HG03342 (cell line): Measurements from ENCODE around the gene PELI2.

ENCODE experiments used
- ATAC-seq: cut with Tn5 transposase; IDR thresholded peaks from one replicate; pipeline ENCODE4 v1.9.1; 2021; ENCODE audit warnings: mild to moderate bottlenecking, moderate library complexity; ENCODE audit not compliant: unreplicated experiment

The PELI2 gene

GRCh38 chr14:56224691-56225681 lies 106.8 kb downstream of the PELI2 start:
- ATAC-seq = no peak

- ATAC-seq = no peak
These were observed 117.2 kb downstream of the PELI2 start for GRCh38 chr14:56235388-56235787.

GRCh38 chr14:56237398-56237797 lies 119.2 kb downstream of the PELI2 start:
- ATAC-seq = no peak

GRCh38 chr14:56241461-56241860 lies 123.2 kb downstream of the PELI2 start:
- ATAC-seq = no peak

- ATAC-seq = no peak
These were observed 124.9 kb downstream of the PELI2 start for GRCh38 chr14:56243110-56243509.

GRCh38 chr14:56244138-56244789 lies 126.1 kb downstream of the PELI2 start:
- no peak for ATAC-seq

GRCh38 chr14:56247495-56248200 lies 129.4 kb downstream of the PELI2 start:
- no peak for ATAC-seq

- ATAC-seq = no peak
These were observed 130.2 kb downstream of the PELI2 start for GRCh38 chr14:56248442-56248841.

- no peak for ATAC-seq
These were observed 142.8 kb downstream of the PELI2 start for GRCh38 chr14:56261046-56261445.

GRCh38 chr14:56262530-56262929 lies 144.3 kb downstream of the PELI2 start:
- ATAC-seq = no peak

GRCh38 chr14:56268039-56268438 lies 149.8 kb downstream of the PELI2 start:
- ATAC-seq = no peak

GRCh38 chr14:56268673-56269072 lies 150.5 kb downstream of the PELI2 start:
- no peak for ATAC-seq

- no peak for ATAC-seq
These were observed 152.7 kb downstream of the PELI2 start for GRCh38 chr14:56270921-56271320.

- ATAC-seq = no peak
These were observed 153.8 kb downstream of the PELI2 start for GRCh38 chr14:56271970-56272369.

GRCh38 chr14:56273155-56273554 lies 154.9 kb downstream of the PELI2 start:
- ATAC-seq = no peak

GRCh38 chr14:56273951-56274350 lies 155.7 kb downstream of the PELI2 start:
- ATAC-seq = no peak

GRCh38 chr14:56274556-56274955 lies 156.3 kb downstream of the PELI2 start:
- no peak for ATAC-seq

GRCh38 chr14:56276108-56276507 lies 157.9 kb downstream of the PELI2 start:
- no peak for ATAC-seq

- no peak for ATAC-seq
These were observed 160.2 kb downstream of the PELI2 start for GRCh38 chr14:56278383-56278782.

GRCh38 chr14:56280843-56281242 lies 162.6 kb downstream of the PELI2 start:
- no peak for ATAC-seq

GRCh38 chr14:56282179-56282578 lies 164.0 kb downstream of the PELI2 start:
- ATAC-seq = no peak
